ENCODE results near the gene PARPBP.

- TF ChIP-seq CTCF (IDR thresholded peaks at IDR 0.05): peak; percentile 31
- no peak for TF ChIP-seq ZFX (IDR thresholded peaks at IDR 0.05; ENCODE audit: borderline replicate concordance)
Measured at GRCh38 chr12:102119674-102120563, at the start of gene PARPBP, which contains the start of gene NUP37.

Measured in 22Rv1 (cell line).